ENCODE measurements around the gene MYL5.
A peak's percentile ranks its signal among the peaks of the same experiment; 100 is the strongest.
"Not testable (repeated sequence)": the region's sequence is repeated elsewhere in the genome, so short reads cannot be mapped to it uniquely, and the experiment has no call there.

The MYL5 gene

GRCh38 chr4:689723-690122 lies 15.4 kb downstream of the MYL5 start:
- H3K27me3 ChIP-seq (ENCODE audit: insufficient read depth, low read length), result no peaks in the 10 kb centered on the region

GRCh38 chr4:692771-693554 lies 18.6 kb downstream of the MYL5 start:
- Histone ChIP-seq H3K27ac (ENCODE audit: low read depth, low read length) (no peak overlapping the region), H3K27me3 (ENCODE audit: insufficient read depth, low read length) (no peaks in the 10 kb centered on the region)

More at GRCh38 chr4:689723-690122, 15.4 kb downstream of the MYL5 start:
- peaks cover 31% of the 10 kb centered on the region for H3K4me1 ChIP-seq (ENCODE audit: control insufficient read depth, insufficient read depth, low read length, unreplicated experiment)
- peaks cover 6% of the 10 kb centered on the region for H3K79me2 ChIP-seq (ENCODE audit: control insufficient read depth, insufficient read depth, low read length, unreplicated experiment)
- H3K4me3 ChIP-seq (ENCODE audit: low read depth, low read length), result peak overlapping the region; percentile 79
- H2AFZ ChIP-seq (ENCODE audit: low read length, unreplicated experiment), result peak overlapping the region; percentile 72
- H3K36me3 ChIP-seq (ENCODE audit: insufficient read depth, low read length), result no peaks in the 10 kb centered on the region
- H3K27ac ChIP-seq (ENCODE audit: low read depth, low read length), result peak overlapping the region; percentile 75; the same call in 1 of the 2 replicates

GRCh38 chr4:694341-694940 lies 20.1 kb downstream of the MYL5 start:
- not testable (repeated sequence) for H3K79me2 ChIP-seq (ENCODE audit: control insufficient read depth, insufficient read depth, low read length, unreplicated experiment); H3K4me3 ChIP-seq (ENCODE audit: low read depth, low read length); H3K4me1 ChIP-seq (ENCODE audit: control insufficient read depth, insufficient read depth, low read length, unreplicated experiment); H3K27me3 ChIP-seq (ENCODE audit: insufficient read depth, low read length); H3K27ac ChIP-seq (ENCODE audit: low read depth, low read length); H2AFZ ChIP-seq (ENCODE audit: low read length, unreplicated experiment); H3K36me3 ChIP-seq (ENCODE audit: insufficient read depth, low read length)

More at GRCh38 chr4:692771-693554, 18.6 kb downstream of the MYL5 start:
- peaks cover 19% of the 10 kb centered on the region for H3K4me1 ChIP-seq (ENCODE audit: control insufficient read depth, insufficient read depth, low read length, unreplicated experiment)
- H2AFZ ChIP-seq (ENCODE audit: low read length, unreplicated experiment), result no peak overlapping the region
- no peaks in the 10 kb centered on the region for H3K36me3 ChIP-seq (ENCODE audit: insufficient read depth, low read length)
- no peak overlapping the region for H3K4me3 ChIP-seq (ENCODE audit: low read depth, low read length)
- peaks cover 6% of the 10 kb centered on the region for H3K79me2 ChIP-seq (ENCODE audit: control insufficient read depth, insufficient read depth, low read length, unreplicated experiment)

GRCh38 chr4:699816-700580 lies 25.7 kb downstream of the MYL5 start:
- Histone ChIP-seq H3K36me3 (ENCODE audit: insufficient read depth, low read length) (no peaks in the 10 kb centered on the region), H3K27ac (ENCODE audit: low read depth, low read length) (peak overlapping the region; percentile 65), H3K4me3 (ENCODE audit: low read depth, low read length) (no peak overlapping the region), H3K4me1 (ENCODE audit: control insufficient read depth, insufficient read depth, low read length, unreplicated experiment) (peaks cover 7% of the 10 kb centered on the region), H3K27me3 (ENCODE audit: insufficient read depth, low read length) (no peaks in the 10 kb centered on the region), H2AFZ (ENCODE audit: low read length, unreplicated experiment) (no peak overlapping the region), H3K79me2 (ENCODE audit: control insufficient read depth, insufficient read depth, low read length, unreplicated experiment) (no peaks in the 10 kb centered on the region)

- H2AFZ ChIP-seq (ENCODE audit: low read length, unreplicated experiment), result no peak overlapping the region
- H3K4me3 ChIP-seq (ENCODE audit: low read depth, low read length), result no peak overlapping the region
- H3K36me3 ChIP-seq (ENCODE audit: insufficient read depth, low read length), result no peaks in the 10 kb centered on the region
- H3K27ac ChIP-seq (ENCODE audit: low read depth, low read length), result no peak overlapping the region
- no peaks in the 10 kb centered on the region for H3K27me3 ChIP-seq (ENCODE audit: insufficient read depth, low read length)
- peaks cover 7% of the 10 kb centered on the region for H3K4me1 ChIP-seq (ENCODE audit: control insufficient read depth, insufficient read depth, low read length, unreplicated experiment)
- H3K79me2 ChIP-seq (ENCODE audit: control insufficient read depth, insufficient read depth, low read length, unreplicated experiment), result no peaks in the 10 kb centered on the region
These were observed 26.4 kb downstream of the MYL5 start for GRCh38 chr4:700587-701264.

GRCh38 chr4:702618-703048 lies 28.3 kb downstream of the MYL5 start:
- Histone ChIP-seq H3K27me3 (ENCODE audit: insufficient read depth, low read length) (no peaks in the 10 kb centered on the region), H3K4me3 (ENCODE audit: low read depth, low read length) (no peak overlapping the region), H2AFZ (ENCODE audit: low read length, unreplicated experiment) (no peak overlapping the region), H3K79me2 (ENCODE audit: control insufficient read depth, insufficient read depth, low read length, unreplicated experiment) (peaks cover 14% of the 10 kb centered on the region), H3K36me3 (ENCODE audit: insufficient read depth, low read length) (no peaks in the 10 kb centered on the region), H3K27ac (ENCODE audit: low read depth, low read length) (no peak overlapping the region), H3K4me1 (ENCODE audit: control insufficient read depth, insufficient read depth, low read length, unreplicated experiment) (peaks cover 11% of the 10 kb centered on the region)

GRCh38 chr4:703336-704197 lies 29.2 kb downstream of the MYL5 start:
- Histone ChIP-seq H3K27me3 (ENCODE audit: insufficient read depth, low read length) (no peaks in the 10 kb centered on the region), H3K4me1 (ENCODE audit: control insufficient read depth, insufficient read depth, low read length, unreplicated experiment) (peaks cover 11% of the 10 kb centered on the region), H3K79me2 (ENCODE audit: control insufficient read depth, insufficient read depth, low read length, unreplicated experiment) (peaks cover 23% of the 10 kb centered on the region), H3K4me3 (ENCODE audit: low read depth, low read length) (no peak overlapping the region), H3K27ac (ENCODE audit: low read depth, low read length) (no peak overlapping the region), H3K36me3 (ENCODE audit: insufficient read depth, low read length) (no peaks in the 10 kb centered on the region), H2AFZ (ENCODE audit: low read length, unreplicated experiment) (no peak overlapping the region)

- H3K4me1 ChIP-seq (ENCODE audit: control insufficient read depth, insufficient read depth, low read length, unreplicated experiment), result peaks cover 11% of the 10 kb centered on the region
These were observed 30.0 kb downstream of the MYL5 start for GRCh38 chr4:704198-704891.

GRCh38 chr4:704971-705277 lies 30.6 kb downstream of the MYL5 start:
- Histone ChIP-seq H2AFZ (ENCODE audit: low read length, unreplicated experiment) (no peak overlapping the region), H3K4me3 (ENCODE audit: low read depth, low read length) (peak overlapping the region; percentile 86)

More at GRCh38 chr4:704198-704891, 30.0 kb downstream of the MYL5 start:
- Histone ChIP-seq H3K27me3 (ENCODE audit: insufficient read depth, low read length) (no peaks in the 10 kb centered on the region), H3K79me2 (ENCODE audit: control insufficient read depth, insufficient read depth, low read length, unreplicated experiment) (peaks cover 31% of the 10 kb centered on the region), H3K36me3 (ENCODE audit: insufficient read depth, low read length) (no peaks in the 10 kb centered on the region), H2AFZ (ENCODE audit: low read length, unreplicated experiment) (no peak overlapping the region), H3K27ac (ENCODE audit: low read depth, low read length) (no peak overlapping the region), H3K4me3 (ENCODE audit: low read depth, low read length) (no peak overlapping the region)

More at GRCh38 chr4:704971-705277, 30.6 kb downstream of the MYL5 start:
- no peak overlapping the region for H3K27ac ChIP-seq (ENCODE audit: low read depth, low read length)
- H3K36me3 ChIP-seq (ENCODE audit: insufficient read depth, low read length), result no peaks in the 10 kb centered on the region
- H3K27me3 ChIP-seq (ENCODE audit: insufficient read depth, low read length), result no peaks in the 10 kb centered on the region
- peaks cover 5% of the 10 kb centered on the region for H3K4me1 ChIP-seq (ENCODE audit: control insufficient read depth, insufficient read depth, low read length, unreplicated experiment)
- peaks cover 36% of the 10 kb centered on the region for H3K79me2 ChIP-seq (ENCODE audit: control insufficient read depth, insufficient read depth, low read length, unreplicated experiment)
